ENCODE results near the gene CMTM4. TPM values are rescaled to one million over a fixed set of nuclear protein-coding genes. Genes with fewer than 3 reads are reported as not detected.
"Not testable (repeated sequence)": the region's sequence is repeated elsewhere in the genome, so short reads cannot be mapped to it uniquely, and the experiment has no call there.

CMTM4 gene
- polyA plus RNA-seq, 4 donors: 67.3 to 76.9 (median 72.7) TPM

- no peak for DNase-seq (ENCODE audit: low read depth in 4 of 4, low spot score in 3 of 4)
These were observed 77.8 kb downstream of the CMTM4 start for GRCh38 chr16:66618588-66619375.

- no peak for DNase-seq (ENCODE audit: low read depth in 4 of 4, low spot score in 3 of 4)
These were observed 78.8 kb downstream of the CMTM4 start for GRCh38 chr16:66617728-66618127.

GRCh38 chr16:66617010-66617434 is 79.5 kb downstream of the CMTM4 start:
- DNase-seq (ENCODE audit: low read depth in 4 of 4, low spot score in 3 of 4): no peak

- no peak for DNase-seq (ENCODE audit: low read depth in 4 of 4, low spot score in 3 of 4)
These were observed 80.0 kb downstream of the CMTM4 start for GRCh38 chr16:66616592-66616991.

- no peak for DNase-seq (ENCODE audit: low read depth in 4 of 4, low spot score in 3 of 4)
These were observed 80.4 kb downstream of the CMTM4 start for GRCh38 chr16:66616169-66616568.

- DNase-seq (ENCODE audit: low read depth in 4 of 4, low spot score in 3 of 4): no peak
These were observed 82.3 kb downstream of the CMTM4 start for GRCh38 chr16:66614161-66614802.

- no peak for DNase-seq (ENCODE audit: low read depth in 4 of 4, low spot score in 3 of 4)
These were observed 84.1 kb downstream of the CMTM4 start for GRCh38 chr16:66612422-66612821.

GRCh38 chr16:66611911-66612310 is 84.6 kb downstream of the CMTM4 start:
- DNase-seq (ENCODE audit: low read depth in 4 of 4, low spot score in 3 of 4): not testable (repeated sequence)

GRCh38 chr16:66610111-66610820 is 86.3 kb downstream of the CMTM4 start:
- no peak for DNase-seq (ENCODE audit: low read depth in 4 of 4, low spot score in 3 of 4)

- no peak for DNase-seq (ENCODE audit: low read depth in 4 of 4, low spot score in 3 of 4)
These were observed 87.4 kb downstream of the CMTM4 start for GRCh38 chr16:66609139-66609510.

GRCh38 chr16:66608241-66609138 is 88.1 kb downstream of the CMTM4 start:
- DNase-seq (ENCODE audit: low read depth in 4 of 4, low spot score in 3 of 4): peak; percentile 69 to 84 (median 75)

- no peak for DNase-seq (ENCODE audit: low read depth in 4 of 4, low spot score in 3 of 4)
These were observed 90.4 kb downstream of the CMTM4 start for GRCh38 chr16:66605979-66606751.

- peak in 2 of 4 donors; percentile 28 to 34 for DNase-seq (ENCODE audit: low read depth in 4 of 4, low spot score in 3 of 4)
These were observed 91.2 kb downstream of the CMTM4 start for GRCh38 chr16:66605177-66605978.

- peak in 3 of 4 donors; percentile 53 to 69 (median 54) for DNase-seq (ENCODE audit: low read depth in 4 of 4, low spot score in 3 of 4)
These were observed 92.0 kb downstream of the CMTM4 start, which contains the start of gene CMTM3 for GRCh38 chr16:66604376-66605176. Gene CMTM3 (plus strand): TSS chr16:66604704. CDS start chr16:66604806, 102 bp downstream.

- DNase-seq (ENCODE audit: low read depth in 4 of 4, low spot score in 3 of 4): peak in 3 of 4 donors; percentile 50 to 60 (median 57)
These were observed 92.8 kb downstream of the CMTM4 start for GRCh38 chr16:66603537-66604375.

- no peak for DNase-seq (ENCODE audit: low read depth in 4 of 4, low spot score in 3 of 4)
These were observed 95.1 kb downstream of the CMTM4 start for GRCh38 chr16:66601471-66601870.

- DNase-seq (ENCODE audit: low read depth in 4 of 4, low spot score in 3 of 4): no peak
These were observed 96.1 kb downstream of the CMTM4 start for GRCh38 chr16:66600477-66600876.

Measured in right renal pelvis (tissue), 4 donors.